GM23338 (cell line): ENCODE measurements around the gene JMJD1C. TPM values are rescaled to one million over a fixed set of nuclear protein-coding genes. Genes with fewer than 3 reads are reported as not detected.
A peak's percentile ranks its signal among the peaks of the same experiment; 100 is the strongest.

ENCODE experiments used
- ATAC-seq: fragments of 200-7000 bp; cut with Tn5 transposase; 3 replicates; pipeline ENCODE4 v1.9.1; 2020
- DNase-seq: peaks from one replicate; pipeline ENCODE4 v3.0.0-alpha.2; 2015; ENCODE audit warnings: low spot score
- H2AFZ ChIP-seq: fragments of 200-600 bp; sonication (generic); 2 replicates; pipeline ENCODE4 v1.8.0; 2016; ENCODE audit warnings: antibody characterized with exemption, mild to moderate bottlenecking, moderate library complexity
- H3F3A ChIP-seq: fragments of 200-600 bp; sonication (generic); replicated peaks from 2 replicates; pipeline ENCODE4 v1.8.0; 2017; ENCODE audit warnings: antibody characterized with exemption, mixed run types, low read depth
- H3K27ac ChIP-seq: fragments of 200-600 bp; sonication (generic); 2 replicates; pipeline ENCODE4 v1.6.1; 2016; ENCODE audit warnings: low read depth
- H3K27me3 ChIP-seq: fragments of 200-600 bp; sonication (generic); 2 replicates; pipeline ENCODE4 v1.8.0; 2016; ENCODE audit warnings: mild to moderate bottlenecking, mixed run types, moderate library complexity; ENCODE audit not compliant: insufficient read depth
- H3K36me3 ChIP-seq: fragments of 200-600 bp; sonication (generic); 2 replicates; pipeline ENCODE4 v1.8.0; 2016; ENCODE audit warnings: mild to moderate bottlenecking; ENCODE audit not compliant: insufficient read depth
- H3K4me1 ChIP-seq: fragments of 200-600 bp; sonication (generic); 2 replicates; pipeline ENCODE4 v1.8.0; 2016; ENCODE audit warnings: mild to moderate bottlenecking, moderate library complexity; ENCODE audit not compliant: insufficient read depth
- H3K4me2 ChIP-seq: fragments of 200-600 bp; sonication (generic); 2 replicates; pipeline ENCODE4 v1.7.1; 2017; ENCODE audit warnings: mixed run types
- H3K4me3 ChIP-seq: fragments of 200-600 bp; sonication (generic); 2 replicates; pipeline ENCODE4 v1.6.1; 2016; ENCODE audit warnings: mixed run types
- H3K79me2 ChIP-seq: fragments of 200-600 bp; sonication (generic); replicated peaks from 2 replicates; pipeline ENCODE4 v1.8.0; 2017; ENCODE audit warnings: mild to moderate bottlenecking; ENCODE audit not compliant: insufficient read depth
- H3K9me2 ChIP-seq: fragments of 200-600 bp; sonication (generic); 2 replicates; pipeline ENCODE4 v1.8.0; 2017; ENCODE audit not compliant: insufficient read depth
- H4K20me1 ChIP-seq: fragments of 200-600 bp; sonication (generic); replicated peaks from 2 replicates; pipeline ENCODE4 v1.8.0; 2017; ENCODE audit warnings: mild to moderate bottlenecking; ENCODE audit not compliant: insufficient read depth
- H3K27ac Mint-ChIP-seq: 2 replicates; pipeline ENCODE4 v1.8.0; 2020; ENCODE audit warnings: inconsistent platforms, mild to moderate bottlenecking, moderate library complexity, mixed read lengths
- H3K27me3 Mint-ChIP-seq: 3 replicates; pipeline ENCODE4 v1.8.0; 2022; ENCODE audit warnings: low read depth, mild to moderate bottlenecking, moderate library complexity, mixed read lengths, inconsistent platforms; ENCODE audit not compliant: insufficient read depth, poor library complexity
- H3K36me3 Mint-ChIP-seq: 3 replicates; pipeline ENCODE4 v1.8.0; 2021; ENCODE audit warnings: low read depth, mild to moderate bottlenecking, inconsistent platforms, moderate library complexity, mixed read lengths
- H3K4me1 Mint-ChIP-seq: 3 replicates; pipeline ENCODE4 v1.8.0; 2020; ENCODE audit warnings: mild to moderate bottlenecking, inconsistent platforms, mixed read lengths
- H3K4me3 Mint-ChIP-seq: 3 replicates; pipeline ENCODE4 v1.8.0; 2021; ENCODE audit warnings: moderate library complexity, mild to moderate bottlenecking, inconsistent platforms, mixed read lengths
- H3K9me3 Mint-ChIP-seq: 3 replicates; pipeline ENCODE4 v1.8.0; 2020; ENCODE audit warnings: moderate library complexity, mild to moderate bottlenecking, inconsistent platforms, mixed read lengths
- CREB1 ChIP-seq: fragments of 250-450 bp; sonication (Bioruptor Pico); IDR thresholded peaks from 2 replicates; pipeline ENCODE4 v1.5.0; 2020; ENCODE audit warnings: low read depth, mild to moderate bottlenecking, moderate library complexity
- CTCF ChIP-seq, 2 experiments: fragments of 200-600 bp in 1 of 2; sonication (generic) in 1 of 2; conservative IDR thresholded peaks; 2 replicates each; pipeline versions ENCODE4 v1.5.1 to v1.6.1; 2016 to 2017; ENCODE audit warnings: antibody characterized with exemption in 2 of 2, low read depth in 2 of 2, mild to moderate bottlenecking in 2 of 2, moderate library complexity in 1 of 2
- EZH2 ChIP-seq: fragments of 200-600 bp; sonication (generic); IDR thresholded peaks from one replicate; pipeline ENCODE4 v1.8.0; 2017; ENCODE audit warnings: antibody characterized with exemption, mild to moderate bottlenecking, low read depth; ENCODE audit not compliant: unreplicated experiment
- EZH2phosphoT487 ChIP-seq: fragments of 200-600 bp; sonication (generic); IDR thresholded peaks from one replicate; pipeline ENCODE4 v1.8.1; 2018; ENCODE audit warnings: antibody characterized with exemption; ENCODE audit not compliant: unreplicated experiment
- JUNB ChIP-seq: IDR thresholded peaks from one replicate; pipeline ENCODE4 v1.6.1; 2016; ENCODE audit warnings: antibody characterized with exemption; ENCODE audit not compliant: unreplicated experiment
- NANOG ChIP-seq: IDR thresholded peaks from 2 replicates; pipeline ENCODE4 v1.6.1; 2016; ENCODE audit warnings: antibody characterized with exemption, borderline replicate concordance
- POLR2AphosphoS5 ChIP-seq: IDR thresholded peaks from 2 replicates; pipeline ENCODE4 v1.6.1; 2016; ENCODE audit warnings: antibody characterized with exemption, low read depth
- STAT1 ChIP-seq: IDR thresholded peaks from one replicate; pipeline ENCODE4 v1.6.1; 2016; ENCODE audit warnings: antibody characterized with exemption; ENCODE audit not compliant: unreplicated experiment
- ZNF114 ChIP-seq: fragments of 250-450 bp; sonication (Bioruptor Pico); IDR thresholded peaks from 2 replicates; pipeline ENCODE4 v1.5.0; 2020; ENCODE audit warnings: mild to moderate bottlenecking, moderate library complexity
- ZNF331 ChIP-seq: fragments of 250-450 bp; sonication (Bioruptor Pico); IDR thresholded peaks from 2 replicates; pipeline ENCODE4 v1.5.0; 2020; ENCODE audit warnings: low read depth, mild to moderate bottlenecking, moderate library complexity
- ZNF462 ChIP-seq: fragments of 250-450 bp; sonication (Bioruptor Pico); IDR thresholded peaks from 2 replicates; pipeline ENCODE4 v1.5.0; 2020; ENCODE audit warnings: mild to moderate bottlenecking, moderate library complexity
- polyA plus RNA-seq: library from polyadenylated mRNA; unstranded; fragments of >200 nt; fragmentation: Nextera tagmentation; extraction: Ambion mirVana; gene quantifications from 2 replicates; pipeline ENCODE4 v1.2.1, GENCODE V29; 2016
- total RNA-seq: library from RNA; depleted of rRNA; stranded (reverse); fragments of >200 nt; shearing (Covaris generic); gene quantifications from 2 replicates; pipeline ENCODE4 v1.2.3, GENCODE V29; 2014

JMJD1C gene
- total and polyA plus RNA-seq, 2 experiments from 2014 or later, result 333 to 435 TPM

- Mint-ChIP-seq H3K36me3 (peaks cover 22% of the 10 kb centered on the region), H3K9me3 (no peaks in the 10 kb centered on the region; the same call in 2 of the 3 replicates), H3K27me3 (peaks cover 14% of the 10 kb centered on the region), H3K4me3 (no peak overlapping the region), H3K27ac (no peak overlapping the region), H3K4me1 (peaks cover 21% of the 10 kb centered on the region; the same call in 2 of the 3 replicates)
- TF ChIP-seq POLR2AphosphoS5 (no peak), EZH2phosphoT487 (no peak), NANOG (no peak), JUNB (no peak), CREB1 (CRISPR knock-in tag) (no peak), ZNF331 (CRISPR knock-in tag) (no peak), STAT1 (no peak), ZNF114 (CRISPR knock-in tag) (no peak), ZNF462 (CRISPR knock-in tag) (no peak), EZH2 (no peak), CTCF (conservative IDR thresholded peaks at IDR 0.05; ENCODE audit: low read depth in 2 of 2) (no peak)
- no peak overlapping the region for H3K4me3 ChIP-seq
- no peak overlapping the region for H2AFZ ChIP-seq
- H3K27me3 ChIP-seq, result no peaks in the 10 kb centered on the region
- H4K20me1 ChIP-seq, result peaks cover 78% of the 10 kb centered on the region
- H3K4me2 ChIP-seq, result 0 out of 2 replicates have a peak overlapping the region, but pooled peaks have one; percentile 7
- no peak for DNase-seq
- H3K27ac ChIP-seq, result no peak overlapping the region
- peaks cover 39% of the 10 kb centered on the region for H3K4me1 ChIP-seq
- H3F3A ChIP-seq, result 0 out of 2 replicates have a peak, but pooled peaks cover 4% of the 10 kb centered on the region
- H3K9me2 ChIP-seq, result no peaks in the 10 kb centered on the region
- peaks cover 20% of the 10 kb centered on the region for H3K36me3 ChIP-seq
- no peak for ATAC-seq
- peaks cover 99% of the 10 kb centered on the region for H3K79me2 ChIP-seq
Measured at GRCh38 chr10:63219749-63220148, 246.0 kb downstream of the JMJD1C start.
